Measurements from ENCODE around the gene AGFG2.

- TF ChIP-seq CTCF (IDR thresholded peaks at IDR 0.05; ENCODE audit: insufficient read depth, low read depth, low read length) (no peak), EZH2 (IDR thresholded peaks at IDR 0.05; ENCODE audit: insufficient read depth, low read length) (no peak)
Observed at GRCh38 chr7:100543586-100543985, 4.6 kb downstream of the AGFG2 start.
